Effector memory CD4-positive, alpha-beta T cell (primary cell): ENCODE data around the gene HSBP1.

Experiments
- DNase-seq, 3 donors: peaks; one replicate each; pipeline ENCODE4 v3.0.0-alpha.2; 2020
- H3K27ac ChIP-seq: 2 replicates; pipeline ENCODE4 v1.7.0; 2013; ENCODE audit warnings: mild to moderate bottlenecking, low read length, moderate library complexity; ENCODE audit not compliant: insufficient read depth, poor library complexity, severe bottlenecking
- H3K27me3 ChIP-seq: replicated peaks from 2 replicates; pipeline ENCODE4 v1.7.0; 2013; ENCODE audit warnings: mild to moderate bottlenecking, low read length; ENCODE audit not compliant: insufficient read depth, control insufficient read depth, poor library complexity, severe bottlenecking
- H3K36me3 ChIP-seq: 2 replicates; pipeline ENCODE4 v1.7.0; 2013; ENCODE audit warnings: mild to moderate bottlenecking, low read length, moderate library complexity; ENCODE audit not compliant: control insufficient read depth, insufficient read depth
- H3K4me1 ChIP-seq: 2 replicates; pipeline ENCODE4 v1.7.0; 2013; ENCODE audit warnings: low read length, mild to moderate bottlenecking; ENCODE audit not compliant: control insufficient read depth, insufficient read depth, poor library complexity, severe bottlenecking
- H3K4me3 ChIP-seq: 2 replicates; pipeline ENCODE4 v1.7.0; 2013; ENCODE audit warnings: low read length, low read depth, mild to moderate bottlenecking; ENCODE audit not compliant: insufficient read depth, poor library complexity, severe bottlenecking
- H3K9me3 ChIP-seq: 2 replicates; pipeline ENCODE4 v1.7.0; 2013; ENCODE audit warnings: mild to moderate bottlenecking, low read length, moderate library complexity; ENCODE audit not compliant: control insufficient read depth

The HSBP1 gene

DNA sequence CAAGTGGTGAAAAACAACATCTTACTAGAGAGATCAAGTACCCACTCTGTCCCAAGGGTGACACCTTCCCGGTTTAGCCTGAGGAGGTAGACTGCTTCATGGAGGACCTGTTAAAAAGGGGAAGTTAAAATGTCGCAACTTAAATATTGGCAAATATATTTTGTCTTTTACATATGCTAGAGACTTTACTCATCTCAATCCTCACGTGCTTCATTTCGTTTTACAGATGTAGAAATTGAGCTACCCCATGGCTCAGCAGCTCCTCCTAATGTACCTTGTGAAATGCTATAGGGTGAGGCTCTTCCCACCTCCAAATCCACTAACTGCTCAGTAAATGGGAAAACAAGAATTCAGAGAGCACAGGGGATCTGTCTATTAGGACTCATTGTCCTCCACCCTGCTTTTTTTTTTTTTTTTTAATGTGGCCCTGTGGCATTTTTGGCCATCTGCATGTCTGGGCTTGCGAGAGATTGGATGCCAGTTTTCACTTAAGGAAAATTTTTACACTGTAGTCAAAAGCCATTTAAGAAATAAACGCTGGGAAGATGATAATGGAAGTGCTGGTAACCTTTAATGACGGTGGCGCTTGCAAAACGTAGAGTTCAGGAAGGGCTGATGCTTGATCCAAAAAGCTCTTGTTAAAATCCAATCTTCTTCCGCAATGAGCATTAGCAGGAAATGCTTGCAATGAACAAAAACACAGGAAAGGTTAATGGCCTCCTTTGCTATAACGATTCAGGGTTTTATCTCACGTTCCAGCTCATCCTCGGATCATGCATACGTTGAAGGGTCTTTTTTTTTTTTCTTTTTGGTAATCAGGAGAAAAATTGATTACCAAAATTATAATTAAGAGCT lies 39.8 kb downstream of the HSBP1 start:
- H3K4me1 ChIP-seq = no peaks in the 10 kb centered on the region
- no peaks in the 10 kb centered on the region for H3K27me3 ChIP-seq
- H3K4me3 ChIP-seq = no peak overlapping the region
- no peaks in the 10 kb centered on the region for H3K36me3 ChIP-seq
- no peaks in the 10 kb centered on the region for H3K9me3 ChIP-seq
- DNase-seq = no peak
- H3K27ac ChIP-seq = no peak overlapping the region

DNA sequence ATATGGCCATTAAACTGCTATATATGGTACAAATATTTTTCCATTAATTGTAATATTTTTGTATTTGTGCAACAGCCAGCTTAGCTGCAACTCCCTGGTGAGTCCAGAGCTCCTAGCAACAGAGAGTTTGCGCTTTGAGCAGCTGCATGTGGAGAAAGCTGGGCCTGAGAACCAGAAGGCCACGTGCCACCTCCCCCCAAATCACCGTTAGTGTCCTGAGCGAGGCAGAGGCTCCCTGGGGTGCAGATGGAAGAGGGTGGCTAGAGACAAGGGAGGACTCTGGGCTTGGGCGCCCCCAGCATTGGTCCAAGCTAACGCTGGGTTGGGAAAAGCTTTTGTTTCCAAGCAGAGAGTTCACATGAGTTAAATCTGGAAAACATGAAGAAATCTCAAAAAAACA lies 41.6 kb downstream of the HSBP1 start:
- no peak for DNase-seq
- no peaks in the 10 kb centered on the region for H3K4me1 ChIP-seq
- H3K27ac ChIP-seq = no peak overlapping the region
- no peaks in the 10 kb centered on the region for H3K9me3 ChIP-seq
- H3K27me3 ChIP-seq = no peaks in the 10 kb centered on the region
- H3K36me3 ChIP-seq = no peaks in the 10 kb centered on the region
- H3K4me3 ChIP-seq = no peak overlapping the region

DNA sequence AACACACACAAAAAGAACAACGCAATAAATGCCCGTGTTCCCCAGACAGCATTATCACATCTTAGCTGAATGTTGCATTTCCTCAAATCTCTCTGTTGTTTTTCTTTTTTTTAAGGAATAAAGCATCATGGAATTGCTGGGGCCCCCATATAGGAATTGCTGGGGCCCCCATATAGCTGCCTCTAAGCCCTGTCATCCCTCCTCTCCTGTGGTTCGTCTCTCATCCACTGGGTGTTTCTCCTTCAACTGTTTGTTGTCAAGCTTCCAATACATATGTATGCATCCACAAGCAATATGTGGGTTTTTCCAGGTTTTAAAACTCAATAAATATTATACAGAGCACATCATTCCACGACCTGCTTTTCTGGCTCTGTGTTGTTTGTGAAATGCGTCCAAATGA lies 43.2 kb downstream of the HSBP1 start:
- Histone ChIP-seq H3K4me3 (no peak overlapping the region), H3K27me3 (no peaks in the 10 kb centered on the region), H3K4me1 (no peaks in the 10 kb centered on the region), H3K36me3 (no peaks in the 10 kb centered on the region), H3K9me3 (no peaks in the 10 kb centered on the region), H3K27ac (no peak overlapping the region)
- DNase-seq = no peak

DNA sequence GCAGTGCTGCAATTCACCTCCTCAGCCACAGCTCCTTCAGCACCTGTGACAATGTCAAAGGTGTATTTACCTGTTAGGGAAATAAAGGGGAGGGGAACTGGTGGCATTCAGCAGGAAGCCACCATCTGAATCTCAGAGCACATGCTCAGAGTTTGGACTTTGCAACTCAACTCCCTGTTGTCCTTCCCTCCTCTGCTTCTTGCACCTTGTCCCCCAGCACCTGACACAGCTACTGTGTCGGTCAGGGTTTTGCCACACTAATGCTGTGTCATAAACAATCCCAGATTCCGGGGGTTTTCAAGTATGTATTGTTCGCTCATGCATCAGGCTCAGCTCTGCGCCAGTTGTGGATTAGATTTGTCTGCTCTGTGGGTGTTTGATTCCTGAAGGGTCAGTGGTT lies 43.7 kb downstream of the HSBP1 start:
- H3K4me1 ChIP-seq = no peaks in the 10 kb centered on the region
- no peaks in the 10 kb centered on the region for H3K27me3 ChIP-seq
- DNase-seq = no peak
- H3K4me3 ChIP-seq = no peak overlapping the region
- H3K9me3 ChIP-seq = no peaks in the 10 kb centered on the region
- H3K27ac ChIP-seq = no peak overlapping the region
- no peaks in the 10 kb centered on the region for H3K36me3 ChIP-seq

DNA sequence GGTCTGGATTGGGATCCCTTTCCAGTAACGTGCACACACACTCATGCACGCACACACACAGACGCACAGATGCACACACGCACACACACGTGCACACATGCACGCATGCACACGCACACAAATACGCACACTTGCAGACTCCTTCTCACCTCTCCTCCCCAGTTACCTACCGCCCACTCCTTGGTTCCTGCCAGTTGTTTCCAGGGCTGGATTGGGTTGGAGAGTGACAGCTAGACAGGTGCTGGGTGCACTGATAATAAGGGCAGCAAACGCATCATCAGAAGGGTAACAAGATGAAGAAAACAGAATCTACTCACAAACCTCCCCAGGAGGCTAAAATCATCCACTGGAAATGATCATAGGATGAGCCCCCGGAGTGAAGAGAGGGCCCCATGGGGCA lies 45.0 kb downstream of the HSBP1 start:
- Histone ChIP-seq H3K27me3 (no peaks in the 10 kb centered on the region), H3K27ac (no peak overlapping the region), H3K4me1 (no peaks in the 10 kb centered on the region), H3K4me3 (no peak overlapping the region), H3K9me3 (no peaks in the 10 kb centered on the region), H3K36me3 (no peaks in the 10 kb centered on the region)
- DNase-seq = no peak

DNA sequence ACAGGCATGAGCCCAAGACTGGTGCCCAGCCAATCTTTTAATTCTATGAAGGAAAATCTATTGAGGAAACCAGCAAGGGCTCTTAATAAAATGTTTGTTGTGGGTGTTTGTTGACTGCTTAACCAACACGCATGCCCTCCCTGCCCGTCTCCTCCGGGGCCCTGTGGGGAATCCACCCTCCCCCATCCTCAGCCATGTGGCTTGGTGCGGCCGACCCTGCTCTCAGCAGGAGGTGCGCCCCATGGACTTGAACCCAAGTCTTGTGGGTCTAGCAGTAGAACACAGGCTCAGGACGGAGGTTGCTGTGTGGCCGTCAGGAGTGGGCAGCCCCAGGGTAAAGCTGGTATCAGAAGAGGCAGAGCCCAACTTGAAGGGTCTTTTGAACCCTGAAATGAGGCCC lies 46.1 kb downstream of the HSBP1 start:
- no peak overlapping the region for H3K4me3 ChIP-seq

DNA sequence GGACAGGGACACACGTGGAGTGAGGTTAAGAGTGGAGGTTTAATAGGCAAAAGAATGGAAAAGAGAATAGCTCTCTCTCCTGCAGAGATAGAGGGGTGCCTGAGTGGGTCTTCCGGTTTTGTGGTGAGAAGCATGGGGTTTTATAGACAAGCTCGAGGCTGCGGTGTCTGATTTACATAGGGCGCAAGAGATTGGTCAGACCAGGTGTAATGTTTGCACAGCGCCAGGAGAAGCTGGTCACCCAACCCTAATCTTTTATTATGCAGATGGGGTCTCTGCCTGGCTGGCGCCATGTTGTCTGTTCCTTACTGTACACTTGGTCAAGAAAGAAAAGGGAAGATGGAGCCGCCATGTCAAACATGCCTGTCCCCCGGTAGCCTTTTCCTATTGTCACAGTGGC lies 46.6 kb downstream of the HSBP1 start:
- Histone ChIP-seq H3K4me1 (no peaks in the 10 kb centered on the region), H3K36me3 (no peaks in the 10 kb centered on the region), H3K4me3 (no peak overlapping the region), H3K27ac (no peak overlapping the region), H3K9me3 (no peaks in the 10 kb centered on the region), H3K27me3 (no peaks in the 10 kb centered on the region)
- DNase-seq = no peak

More for the DNA sequence above, 46.1 kb downstream of the HSBP1 start:
- H3K27ac ChIP-seq = no peak overlapping the region
- H3K9me3 ChIP-seq = no peaks in the 10 kb centered on the region
- H3K27me3 ChIP-seq = no peaks in the 10 kb centered on the region
- no peaks in the 10 kb centered on the region for H3K36me3 ChIP-seq
- H3K4me1 ChIP-seq = no peaks in the 10 kb centered on the region
- DNase-seq = no peak

DNA sequence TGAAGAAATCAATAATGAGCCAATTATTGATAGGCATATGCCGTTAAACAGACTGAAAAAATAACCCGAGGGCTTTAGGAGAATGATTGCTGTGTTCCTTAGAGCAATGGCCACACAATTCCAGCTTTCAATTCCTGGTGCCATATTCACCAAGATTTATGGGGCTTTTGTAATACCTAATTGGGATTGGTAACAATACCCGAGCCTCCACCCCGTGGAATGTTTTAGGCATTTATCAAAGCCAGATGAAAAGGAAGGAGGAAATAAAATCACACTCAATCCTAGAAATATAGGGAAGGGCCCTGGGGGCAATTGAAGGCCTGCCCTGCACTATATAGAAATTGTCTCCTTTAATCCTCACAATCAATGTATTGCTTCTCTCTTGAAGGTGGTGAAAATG lies 49.0 kb downstream of the HSBP1 start:
- DNase-seq = no peak
- H3K4me1 ChIP-seq = no peaks in the 10 kb centered on the region

DNA sequence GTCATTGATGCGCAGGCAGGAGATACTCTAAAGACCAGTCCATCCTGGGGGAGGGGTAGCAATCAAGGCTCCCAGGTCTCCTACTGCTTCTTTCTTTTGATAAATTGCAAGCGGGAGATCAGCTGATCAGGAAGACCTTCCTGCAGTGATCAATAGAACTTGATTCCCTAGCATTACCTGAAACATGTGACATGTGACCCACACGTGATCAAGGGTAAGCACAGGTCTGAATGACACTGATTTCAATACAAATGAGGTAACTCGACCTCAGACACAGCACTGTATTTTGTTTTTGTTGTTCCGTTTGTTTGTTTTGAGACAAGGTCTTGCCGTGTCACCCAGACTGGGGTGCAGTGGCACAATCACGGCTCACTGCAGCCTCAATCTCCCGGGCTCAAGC lies 51.5 kb downstream of the HSBP1 start:
- Histone ChIP-seq H3K9me3 (no peaks in the 10 kb centered on the region), H3K27ac (no peak overlapping the region), H3K36me3 (no peaks in the 10 kb centered on the region), H3K4me3 (no peak overlapping the region), H3K4me1 (no peaks in the 10 kb centered on the region), H3K27me3 (no peaks in the 10 kb centered on the region)
- no peak for DNase-seq

More for the DNA sequence above, 49.0 kb downstream of the HSBP1 start:
- H3K4me3 ChIP-seq = no peak overlapping the region
- no peaks in the 10 kb centered on the region for H3K36me3 ChIP-seq
- no peaks in the 10 kb centered on the region for H3K27me3 ChIP-seq
- H3K9me3 ChIP-seq = no peaks in the 10 kb centered on the region
- no peak overlapping the region for H3K27ac ChIP-seq

DNA sequence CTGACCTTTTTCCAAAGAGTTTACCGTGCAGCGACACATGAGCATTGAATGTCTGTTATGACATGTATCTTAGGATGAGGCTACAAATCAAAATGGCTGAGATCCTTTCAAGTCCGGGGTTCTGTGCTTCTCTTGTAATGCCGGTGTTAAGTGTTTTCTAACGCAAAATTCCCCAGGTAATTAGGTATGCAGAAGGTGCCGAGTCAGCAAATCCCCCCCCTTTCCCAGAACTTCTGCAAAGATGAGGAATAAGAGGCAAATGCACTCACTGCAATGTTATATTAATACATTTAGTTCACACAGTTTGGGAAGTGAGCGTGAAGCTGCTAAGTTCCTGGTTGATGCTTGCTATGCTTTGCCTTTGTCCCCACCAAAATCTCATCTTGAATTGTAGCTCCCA lies 54.9 kb downstream of the HSBP1 start:
- Histone ChIP-seq H3K27me3 (no peaks in the 10 kb centered on the region), H3K4me1 (no peaks in the 10 kb centered on the region), H3K9me3 (no peaks in the 10 kb centered on the region), H3K36me3 (no peaks in the 10 kb centered on the region), H3K4me3 (no peak overlapping the region), H3K27ac (no peak overlapping the region)
- DNase-seq = no peak
